Ecto neural progenitor cell (in vitro differentiated cells): ENCODE measurements around the gene ERMARD.

ENCODE experiments used
- DNase-seq: peaks from one replicate; pipeline ENCODE4 v3.0.0-alpha.2; 2018; ENCODE audit warnings: low spot score

The ERMARD gene

DNA sequence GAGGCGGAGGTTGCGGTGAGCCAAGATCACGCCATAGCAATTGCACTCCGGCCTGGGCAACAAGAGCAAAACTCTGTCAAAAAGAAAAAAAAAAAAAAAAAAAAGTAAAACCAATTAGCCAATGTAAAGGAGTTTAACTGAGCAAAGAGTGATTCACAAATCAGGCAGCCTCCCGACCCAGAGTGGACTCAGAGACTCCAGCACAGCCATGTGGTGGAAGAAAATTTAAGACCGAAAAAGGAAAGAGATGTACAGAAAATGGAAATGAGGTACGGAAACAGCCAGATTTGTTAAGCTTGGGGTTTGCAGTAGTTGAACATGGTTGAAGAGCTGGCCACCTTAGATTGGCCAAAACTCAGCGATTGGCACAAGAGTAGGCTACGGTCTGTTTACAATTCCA lies 51.4 kb downstream of the ERMARD start:
- DNase-seq: no peak

GRCh38 chr6:169803271-169803811 lies 51.9 kb downstream of the ERMARD start:
- DNase-seq: peak; percentile 29

GRCh38 chr6:169803816-169804340 lies 52.5 kb downstream of the ERMARD start:
- no peak for DNase-seq

GRCh38 chr6:169804427-169804826 lies 53.0 kb downstream of the ERMARD start:
- DNase-seq: no peak

GRCh38 chr6:169805242-169805838 lies 53.9 kb downstream of the ERMARD start:
- no peak for DNase-seq

GRCh38 chr6:169806701-169807100 lies 55.3 kb downstream of the ERMARD start:
- DNase-seq: no peak

- DNase-seq: no peak
Observed at GRCh38 chr6:169807229-169807628, 55.8 kb downstream of the ERMARD start.

- peak; percentile 25 for DNase-seq
Observed at GRCh38 chr6:169807699-169808607, 56.5 kb downstream of the ERMARD start.

- no peak for DNase-seq
Observed at GRCh38 chr6:169808608-169808967, 57.2 kb downstream of the ERMARD start.

- DNase-seq: no peak
Observed at GRCh38 chr6:169809386-169809785, 58.0 kb downstream of the ERMARD start.

- peak; percentile 70 for DNase-seq
Observed at GRCh38 chr6:169810066-169810989, 58.9 kb downstream of the ERMARD start.

DNA sequence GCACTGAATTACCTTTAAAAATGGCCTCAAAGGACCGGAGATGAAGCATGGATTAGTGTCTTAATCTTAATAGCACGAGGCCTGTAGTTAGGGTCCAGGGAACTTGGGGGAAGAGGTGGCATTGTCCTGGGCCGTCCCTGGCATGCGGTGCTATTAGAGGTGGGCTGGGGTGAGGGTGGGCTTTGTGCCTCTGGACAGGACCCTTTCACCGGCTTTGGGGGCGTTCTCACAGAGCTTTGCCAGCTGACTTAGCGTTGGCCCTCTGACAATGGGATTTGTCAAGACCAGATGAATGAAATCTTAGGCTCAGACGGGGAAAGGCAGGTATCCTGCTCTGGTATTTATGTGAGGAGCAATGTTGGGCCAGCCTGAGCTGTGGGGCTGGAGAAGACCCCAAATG lies 59.6 kb downstream of the ERMARD start:
- peak; percentile 48 for DNase-seq

- peak; percentile 46 for DNase-seq
Observed at GRCh38 chr6:169811521-169812256, 60.3 kb downstream of the ERMARD start.

- DNase-seq: peak; percentile 30
Observed at GRCh38 chr6:169812257-169812644, 60.8 kb downstream of the ERMARD start.

DNA sequence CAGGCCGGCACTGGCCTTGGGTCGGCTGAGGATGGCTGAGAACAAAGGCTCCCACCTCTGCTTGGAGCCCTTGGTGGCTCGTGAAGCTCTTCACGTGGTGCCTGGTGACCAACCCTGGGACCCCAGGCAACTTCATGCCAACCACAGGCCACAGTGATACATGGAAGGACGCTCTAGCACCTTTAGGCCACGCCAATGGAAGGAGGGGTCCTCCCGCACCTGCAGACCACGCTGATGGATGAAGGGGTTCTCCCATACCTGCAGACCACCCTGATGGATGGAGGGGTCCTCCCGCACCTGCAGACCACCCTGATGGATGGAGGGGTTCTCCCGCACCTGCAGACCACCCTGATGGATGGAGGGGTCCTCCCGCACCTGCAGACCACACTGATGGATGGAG lies 62.5 kb downstream of the ERMARD start:
- DNase-seq: peak; percentile 21

DNA sequence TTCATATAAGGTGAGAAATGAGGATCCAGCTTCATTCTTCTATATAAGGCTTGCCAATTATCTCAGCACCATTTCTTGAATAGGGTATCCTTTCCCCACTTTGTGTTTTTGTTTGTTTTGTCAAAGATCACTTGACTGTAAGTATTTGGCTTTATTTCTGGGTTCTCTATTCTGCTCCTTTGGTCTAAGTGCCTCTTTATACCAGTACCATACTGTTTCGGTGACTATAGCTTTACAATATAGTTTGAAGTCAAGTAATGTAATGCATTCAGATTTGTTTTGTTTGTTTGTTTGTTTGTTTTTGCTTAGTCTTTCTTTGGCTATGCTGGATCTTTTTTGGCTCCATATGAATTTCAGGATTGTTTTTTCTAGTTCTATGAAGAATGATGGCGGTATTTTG lies 64.6 kb downstream of the ERMARD start:
- DNase-seq: no peak

GRCh38 chr6:169816975-169817374 lies 65.6 kb downstream of the ERMARD start:
- DNase-seq: no peak

- no peak for DNase-seq
Observed at GRCh38 chr6:169820358-169820757, 68.9 kb downstream of the ERMARD start.

GRCh38 chr6:169824021-169824420 lies 72.6 kb downstream of the ERMARD start:
- DNase-seq: peak; percentile 44

- DNase-seq: peak; percentile 29
Observed at GRCh38 chr6:169824848-169825557, 73.6 kb downstream of the ERMARD start.
